Activated B cell treated with CpG ODN at 0.5 μM for 24 hours (primary cell): ENCODE data around the gene LRRC49. TPM values are rescaled to one million over a fixed set of nuclear protein-coding genes. Genes with fewer than 3 reads are reported as not detected.

Experiments used
- ATAC-seq: fragments of 200-7000 bp; cut with Tn5 transposase; one replicate; pipeline ENCODE4 v1.10.0; 2021; ENCODE audit warnings: low read depth, mild to moderate bottlenecking, moderate library complexity
- CTCF ChIA-PET: fragments of 350-600 bp; sonication (Branson Sonifier 250); formaldehyde crosslinking; loops from one replicate; lab custom pipeline; 2021; ENCODE audit warnings: antibody characterized with exemption; lab: Charles Lee
- POLR2A ChIA-PET: fragments of 350-600 bp; sonication (Branson Sonifier 250); formaldehyde crosslinking; loops from one replicate; lab custom pipeline; 2021; ENCODE audit warnings: antibody characterized with exemption; lab: Charles Lee
- DNase-seq: peaks from one replicate; pipeline ENCODE4 v3.0.0; 2022
- H3K27ac Mint-ChIP-seq: one replicate; pipeline ENCODE4 v1.8.0; 2020; ENCODE audit warnings: mixed read lengths
- H3K27me3 Mint-ChIP-seq: one replicate; pipeline ENCODE4 v1.8.0; 2021; ENCODE audit warnings: mixed read lengths
- H3K36me3 Mint-ChIP-seq: one replicate; pipeline ENCODE4 v1.8.0; 2021; ENCODE audit warnings: low read depth, mixed read lengths
- H3K4me1 Mint-ChIP-seq: one replicate; pipeline ENCODE4 v1.8.0; 2021; ENCODE audit warnings: mixed read lengths
- H3K4me3 Mint-ChIP-seq: one replicate; pipeline ENCODE4 v1.8.0; 2020; ENCODE audit warnings: mild to moderate bottlenecking, mixed read lengths
- H3K9me3 Mint-ChIP-seq: one replicate; pipeline ENCODE4 v1.8.0; 2020; ENCODE audit warnings: mixed read lengths
- CTCF ChIP-seq: fragments of 200-600 bp; IDR thresholded peaks from one replicate; pipeline ENCODE4 v1.8.0; 2022; ENCODE audit warnings: antibody characterized with exemption, mild to moderate bottlenecking
- intact Hi-C: fragments of 100-400 bp; cut with micrococcal nuclease; formaldehyde crosslinking; loops from one replicate; pipeline ENCODE4 v1.15.1; 2024
- total RNA-seq: library from RNA; stranded (reverse); gene quantifications from 2 replicates; pipeline ENCODE4 v1.2.3, GENCODE V29; 2022

Gene LRRC49
- total RNA-seq: 0.84 and 1.0 TPM in 2 replicates

- no peak for TF ChIP-seq CTCF
- DNase-seq: peak; percentile 26
- H3K27me3 Mint-ChIP-seq: peaks cover 11% of the 10 kb centered on the region
- ChIA-PET CTCF (no interaction called here), POLR2A (no interaction called here)
- H3K4me3 Mint-ChIP-seq: peak within 1 kb of the TSS; percentile 93
- no peaks in the 10 kb centered on the region for H3K9me3 Mint-ChIP-seq
- peak within 1 kb of the TSS; percentile 77 for H3K27ac Mint-ChIP-seq
- peaks cover 5% of the 10 kb centered on the region for H3K36me3 Mint-ChIP-seq
- peak; percentile 73 for ATAC-seq
- intact Hi-C loops: loop anchor here (2.0 kb wide), 1 partner anchor 1731 kb away; the partner anchor contains the start of gene GLCE
- peaks cover 21% of the 10 kb centered on the region for H3K4me1 Mint-ChIP-seq
Measured at GRCh38 chr15:70892002-70892911, at the start of gene LRRC49, which contains the start of gene THAP10. Gene LRRC49 (plus strand): TSS chr15:70892826. CDS start chr15:70892895, 69 bp downstream. Gene THAP10 (minus strand): TSS chr15:70892433. CDS start chr15:70892272, 161 bp downstream.

- CTCF ChIA-PET: no interaction called here
- Mint-ChIP-seq H3K27ac (no peak overlapping the region), H3K27me3 (peaks cover 32% of the 10 kb centered on the region), H3K4me1 (no peaks in the 10 kb centered on the region), H3K4me3 (no peak overlapping the region), H3K36me3 (no peaks in the 10 kb centered on the region), H3K9me3 (peaks cover 3% of the 10 kb centered on the region)
- POLR2A ChIA-PET: no interaction called here
- no peak for TF ChIP-seq CTCF
- no peak for DNase-seq
- ATAC-seq: no peak
- intact Hi-C loops: no loop called here
Measured at GRCh38 chr15:70845602-70846360, 46.8 kb upstream of the LRRC49 start.

GRCh38 chr15:70851889-70852288, 40.7 kb upstream of the LRRC49 start:
- TF ChIP-seq CTCF: no peak
- Mint-ChIP-seq H3K27ac (no peak overlapping the region), H3K36me3 (no peaks in the 10 kb centered on the region), H3K27me3 (peaks cover 57% of the 10 kb centered on the region), H3K9me3 (no peaks in the 10 kb centered on the region), H3K4me1 (peaks cover 11% of the 10 kb centered on the region), H3K4me3 (no peak overlapping the region)
- ATAC-seq (no peak), DNase-seq (no peak)
- ChIA-PET POLR2A (no interaction called here), CTCF (no interaction called here)
- intact Hi-C loops: no loop called here

- intact Hi-C loops: no loop called here
- ATAC-seq: no peak
Measured at GRCh38 chr15:70852501-70853317, 39.9 kb upstream of the LRRC49 start.

More at GRCh38 chr15:70852501-70853317, 39.9 kb upstream of the LRRC49 start:
- ChIA-PET CTCF (no interaction called here), POLR2A (no interaction called here)
- Mint-ChIP-seq H3K27ac (no peak overlapping the region), H3K4me3 (peak overlapping the region; percentile 60), H3K36me3 (no peaks in the 10 kb centered on the region), H3K27me3 (peaks cover 56% of the 10 kb centered on the region), H3K9me3 (no peaks in the 10 kb centered on the region), H3K4me1 (peaks cover 11% of the 10 kb centered on the region)
- TF ChIP-seq CTCF: no peak
- DNase-seq: no peak
